HEK293T (cell line): ENCODE data around the gene SFI1.

Source experiments
- ARNT ChIP-seq: fragments of 450-650 bp; IDR thresholded peaks from 2 replicates; pipeline ENCODE4 v1.6.1; 2017; ENCODE audit warnings: mild to moderate bottlenecking
- BHLHE40 ChIP-seq: fragments of 450-650 bp; IDR thresholded peaks from 2 replicates; pipeline ENCODE4 v1.6.1; 2016; ENCODE audit warnings: mild to moderate bottlenecking, moderate library complexity, borderline replicate concordance
- CTBP1 ChIP-seq: fragments of 450-650 bp; IDR thresholded peaks from 2 replicates; pipeline ENCODE4 v1.6.1; 2016; ENCODE audit warnings: borderline replicate concordance
- FOXA1 ChIP-seq: fragments of 450-650 bp; IDR thresholded peaks from 2 replicates; pipeline ENCODE4 v1.6.1; 2016; ENCODE audit warnings: mild to moderate bottlenecking
- FOXK2 ChIP-seq: fragments of 450-650 bp; IDR thresholded peaks from 2 replicates; pipeline ENCODE4 v1.6.1; 2016; ENCODE audit warnings: mild to moderate bottlenecking
- L3MBTL2 ChIP-seq: fragments of 450-650 bp; conservative IDR thresholded peaks from 2 replicates; pipeline ENCODE4 v1.6.1; 2016; ENCODE audit warnings: mild to moderate bottlenecking
- PKNOX1 ChIP-seq: fragments of 450-650 bp; IDR thresholded peaks from 2 replicates; pipeline ENCODE4 v1.6.1; 2016
- SP1 ChIP-seq: fragments of 450-650 bp; IDR thresholded peaks from 2 replicates; pipeline ENCODE4 v1.6.1; 2017
- ZNF384 ChIP-seq: fragments of 450-650 bp; IDR thresholded peaks from 2 replicates; pipeline ENCODE4 v1.6.1; 2016

DNA sequence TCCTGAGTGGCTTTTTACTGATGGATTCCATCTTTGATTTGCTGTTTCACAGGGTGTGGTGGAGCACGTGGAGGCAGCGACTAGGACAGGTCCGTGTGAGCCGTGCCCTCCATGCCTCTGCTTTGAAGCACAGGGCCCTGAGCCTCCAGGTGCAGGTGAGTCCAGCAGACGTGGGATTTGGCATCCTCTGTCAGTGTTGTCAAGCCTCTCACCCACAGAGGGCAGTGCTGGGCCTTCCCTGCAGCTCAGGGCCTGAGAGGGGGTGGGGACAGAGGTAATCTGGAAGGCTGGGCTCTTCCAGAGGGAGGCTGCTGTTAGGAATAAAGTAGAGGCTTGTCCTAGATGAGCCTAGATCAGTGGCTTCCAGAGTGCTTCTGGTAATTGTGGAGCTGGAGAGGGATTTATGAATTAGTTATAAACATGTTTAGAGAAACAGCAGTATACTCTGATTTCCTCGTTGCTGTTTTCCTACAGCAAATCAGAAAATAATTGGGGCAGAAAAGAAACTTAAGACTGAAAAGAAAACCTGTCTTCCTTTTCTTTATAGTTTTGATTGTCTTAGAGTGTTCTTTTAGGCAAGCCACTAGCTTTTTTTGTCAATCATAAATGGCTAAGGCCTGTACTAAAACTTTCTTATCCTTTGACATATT is 65.0 kb downstream of the SFI1 start:
- no peak for TF ChIP-seq CTBP1
- no peak for TF ChIP-seq FOXA1
- TF ChIP-seq L3MBTL2: no peak
- no peak for TF ChIP-seq FOXK2
- no peak for TF ChIP-seq SP1
- no peak for TF ChIP-seq BHLHE40
- 0 out of 2 replicates have a peak, but pooled peaks have one; percentile 36 for TF ChIP-seq ARNT
- TF ChIP-seq ZNF384: no peak
- TF ChIP-seq PKNOX1: no peak
